ENCODE measurements around the gene AP1M1.

Gene AP1M1

DNA sequence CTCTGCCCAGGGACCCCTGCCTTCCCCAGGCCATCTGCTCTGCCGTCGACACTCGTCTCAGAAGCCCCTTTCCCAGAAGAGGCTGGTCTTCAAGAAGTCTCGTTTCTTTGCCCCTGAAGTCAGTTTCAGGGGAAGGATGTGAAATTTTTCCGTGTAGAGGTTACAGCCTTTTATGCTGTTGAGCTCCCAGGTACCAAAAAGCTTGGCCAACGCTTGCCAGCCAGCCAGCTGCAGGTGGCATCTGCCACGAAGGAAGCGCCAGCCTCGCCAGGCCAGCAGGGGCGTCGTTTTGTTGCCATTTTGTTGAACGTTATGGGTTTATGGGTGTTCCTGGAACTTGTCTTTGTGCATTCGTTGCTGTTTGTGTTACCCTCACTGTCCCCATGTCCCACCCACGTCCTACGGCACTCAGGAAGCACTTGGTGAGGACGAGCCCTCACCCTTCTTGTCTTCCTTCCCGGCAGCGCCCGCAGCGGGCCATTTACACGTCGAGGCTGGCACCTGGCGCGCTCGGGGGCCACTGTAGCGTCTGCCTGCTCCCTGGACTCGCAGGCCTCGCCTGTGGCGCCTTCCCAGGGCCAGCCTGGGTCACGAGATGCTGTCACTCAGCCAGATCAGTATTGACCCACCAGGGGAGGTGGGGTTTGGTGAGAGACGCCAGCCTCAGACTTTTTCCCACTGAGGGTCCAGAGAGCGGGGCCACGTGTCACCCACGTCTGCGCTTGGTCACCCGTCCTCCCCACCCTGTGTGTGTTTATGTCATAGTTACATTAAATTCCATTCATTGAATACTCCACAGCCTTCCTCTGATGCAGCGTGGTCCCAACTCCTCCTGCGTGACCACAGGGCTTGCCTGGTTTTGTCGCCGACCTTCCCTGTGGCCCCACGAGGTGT, 37.1 kb downstream of the AP1M1 start (continued):
- TF ChIP-seq ZFP3 (CRISPR knock-in tag; IDR thresholded peaks at IDR 0.05), result no peak
- no peak for TF ChIP-seq TCF4 (CRISPR knock-in tag; IDR thresholded peaks at IDR 0.05; ENCODE audit: borderline replicate concordance)
- no peak for TF ChIP-seq ZNF8 (CRISPR knock-in tag; IDR thresholded peaks at IDR 0.05)

- no peak for ATAC-seq
- no peak for TF ChIP-seq PPARA (CRISPR knock-in tag; IDR thresholded peaks at IDR 0.05; ENCODE audit: borderline replicate concordance)
- TF ChIP-seq OSR1 (CRISPR knock-in tag; IDR thresholded peaks at IDR 0.05), result no peak
Measured at GRCh38 chr19:16235811-16236652, 38.3 kb downstream of the AP1M1 start.

DNA sequence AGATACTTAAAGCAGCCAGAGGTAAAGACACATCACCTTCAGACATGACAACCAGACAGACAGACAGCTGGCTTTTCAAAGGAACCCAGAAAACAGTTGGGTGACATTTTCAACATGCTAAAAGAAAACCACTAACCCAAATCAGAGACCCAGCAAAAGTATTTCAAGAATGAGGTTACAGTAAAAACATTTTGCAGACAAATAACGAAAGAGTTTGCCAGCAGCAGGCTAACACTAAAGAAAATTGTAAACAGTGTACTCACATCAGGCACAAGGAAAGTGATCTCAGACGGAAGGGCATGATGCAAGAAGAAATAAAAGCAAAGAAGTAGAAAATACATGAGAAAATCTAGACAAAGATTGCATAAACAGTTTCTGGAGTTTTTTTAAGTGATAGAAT, 46.4 kb downstream of the AP1M1 start:
- TF ChIP-seq ISL1 (CRISPR knock-in tag; IDR thresholded peaks at IDR 0.05), result no peak
- TF ChIP-seq TCF4 (CRISPR knock-in tag; IDR thresholded peaks at IDR 0.05; ENCODE audit: borderline replicate concordance), result no peak
- TF ChIP-seq ZNF8 (CRISPR knock-in tag; IDR thresholded peaks at IDR 0.05), result no peak
- TF ChIP-seq, protein P1, sequence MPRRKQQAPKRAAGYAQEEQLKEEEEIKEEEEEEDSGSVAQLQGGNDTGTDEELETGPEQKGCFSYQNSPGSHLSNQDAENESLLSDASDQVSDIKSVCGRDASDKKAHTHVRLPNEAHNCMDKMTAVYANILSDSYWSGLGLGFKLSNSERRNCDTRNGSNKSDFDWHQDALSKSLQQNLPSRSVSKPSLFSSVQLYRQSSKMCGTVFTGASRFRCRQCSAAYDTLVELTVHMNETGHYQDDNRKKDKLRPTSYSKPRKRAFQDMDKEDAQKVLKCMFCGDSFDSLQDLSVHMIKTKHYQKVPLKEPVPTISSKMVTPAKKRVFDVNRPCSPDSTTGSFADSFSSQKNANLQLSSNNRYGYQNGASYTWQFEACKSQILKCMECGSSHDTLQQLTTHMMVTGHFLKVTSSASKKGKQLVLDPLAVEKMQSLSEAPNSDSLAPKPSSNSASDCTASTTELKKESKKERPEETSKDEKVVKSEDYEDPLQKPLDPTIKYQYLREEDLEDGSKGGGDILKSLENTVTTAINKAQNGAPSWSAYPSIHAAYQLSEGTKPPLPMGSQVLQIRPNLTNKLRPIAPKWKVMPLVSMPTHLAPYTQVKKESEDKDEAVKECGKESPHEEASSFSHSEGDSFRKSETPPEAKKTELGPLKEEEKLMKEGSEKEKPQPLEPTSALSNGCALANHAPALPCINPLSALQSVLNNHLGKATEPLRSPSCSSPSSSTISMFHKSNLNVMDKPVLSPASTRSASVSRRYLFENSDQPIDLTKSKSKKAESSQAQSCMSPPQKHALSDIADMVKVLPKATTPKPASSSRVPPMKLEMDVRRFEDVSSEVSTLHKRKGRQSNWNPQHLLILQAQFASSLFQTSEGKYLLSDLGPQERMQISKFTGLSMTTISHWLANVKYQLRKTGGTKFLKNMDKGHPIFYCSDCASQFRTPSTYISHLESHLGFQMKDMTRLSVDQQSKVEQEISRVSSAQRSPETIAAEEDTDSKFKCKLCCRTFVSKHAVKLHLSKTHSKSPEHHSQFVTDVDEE (CRISPR knock-in tag; IDR thresholded peaks at IDR 0.05), result no peak
- TF ChIP-seq ZC3H10 (CRISPR knock-in tag; IDR thresholded peaks at IDR 0.05), result no peak
- no peak for TF ChIP-seq BACH2 (CRISPR knock-in tag; IDR thresholded peaks at IDR 0.05; ENCODE audit: borderline replicate concordance)
- no peak for TF ChIP-seq TOX (CRISPR knock-in tag; IDR thresholded peaks at IDR 0.05; ENCODE audit: borderline replicate concordance)
- TF ChIP-seq RARB (CRISPR knock-in tag; IDR thresholded peaks at IDR 0.05), result no peak
- TF ChIP-seq CREB5 (CRISPR knock-in tag; IDR thresholded peaks at IDR 0.05; ENCODE audit: low read depth), result no peak
- TF ChIP-seq SNAI2 (CRISPR knock-in tag; IDR thresholded peaks at IDR 0.05), result no peak
- no peak for TF ChIP-seq PPARA (CRISPR knock-in tag; IDR thresholded peaks at IDR 0.05; ENCODE audit: borderline replicate concordance)
- no peak for TF ChIP-seq CSDC2 (CRISPR knock-in tag; IDR thresholded peaks at IDR 0.05)
- TF ChIP-seq ARNTL (CRISPR knock-in tag; IDR thresholded peaks at IDR 0.05; ENCODE audit: borderline replicate concordance, low read depth), result no peak
- TF ChIP-seq, protein P2, sequence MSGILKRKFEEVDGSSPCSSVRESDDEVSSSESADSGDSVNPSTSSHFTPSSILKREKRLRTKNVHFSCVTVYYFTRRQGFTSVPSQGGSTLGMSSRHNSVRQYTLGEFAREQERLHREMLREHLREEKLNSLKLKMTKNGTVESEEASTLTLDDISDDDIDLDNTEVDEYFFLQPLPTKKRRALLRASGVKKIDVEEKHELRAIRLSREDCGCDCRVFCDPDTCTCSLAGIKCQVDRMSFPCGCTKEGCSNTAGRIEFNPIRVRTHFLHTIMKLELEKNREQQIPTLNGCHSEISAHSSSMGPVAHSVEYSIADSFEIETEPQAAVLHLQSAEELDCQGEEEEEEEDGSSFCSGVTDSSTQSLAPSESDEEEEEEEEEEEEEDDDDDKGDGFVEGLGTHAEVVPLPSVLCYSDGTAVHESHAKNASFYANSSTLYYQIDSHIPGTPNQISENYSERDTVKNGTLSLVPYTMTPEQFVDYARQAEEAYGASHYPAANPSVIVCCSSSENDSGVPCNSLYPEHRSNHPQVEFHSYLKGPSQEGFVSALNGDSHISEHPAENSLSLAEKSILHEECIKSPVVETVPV (CRISPR knock-in tag; IDR thresholded peaks at IDR 0.05), result no peak
- ATAC-seq, result no peak

DNA sequence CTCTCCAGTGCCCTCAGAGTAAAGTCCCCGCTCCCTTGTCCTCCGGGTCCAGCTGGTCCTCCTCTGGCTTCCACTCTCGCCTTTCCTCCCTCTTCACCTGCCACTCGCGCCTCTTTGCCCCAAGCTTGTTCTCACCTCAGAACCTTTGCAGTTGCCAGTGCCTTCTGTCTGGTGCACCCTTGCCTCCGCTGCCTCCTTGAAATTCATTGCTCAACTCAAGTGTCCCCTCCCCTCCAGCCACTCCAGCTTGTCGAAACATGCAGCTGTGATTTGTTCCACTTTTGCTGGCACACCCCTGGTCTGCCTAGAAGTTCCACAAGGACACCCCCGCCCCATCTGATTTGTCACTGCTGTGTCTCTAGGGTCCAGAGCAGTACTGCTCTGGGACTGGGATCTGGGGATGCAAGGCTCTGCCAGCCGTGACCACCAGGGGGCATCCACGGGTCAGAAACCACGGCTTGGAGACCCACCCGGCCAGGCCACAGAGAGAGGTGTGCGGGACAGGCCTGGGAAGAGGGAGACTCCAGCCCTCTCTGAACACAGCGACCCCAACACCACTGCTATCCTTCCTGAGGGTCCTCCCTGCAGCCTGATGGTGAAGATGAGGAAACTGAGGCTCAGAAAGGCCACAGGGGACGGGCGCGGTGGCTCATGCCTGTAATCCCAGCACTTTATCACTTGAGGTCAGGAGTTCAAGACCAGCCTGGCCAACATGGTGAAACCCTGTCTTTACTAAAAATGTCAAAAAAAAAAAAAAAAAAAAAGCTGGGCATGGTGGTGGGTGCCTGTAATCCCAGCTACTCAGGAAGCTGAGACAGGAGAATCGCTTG, 49.9 kb downstream of the AP1M1 start:
- peak; percentile 100 for ATAC-seq
- no peak for TF ChIP-seq GLIS3 (CRISPR knock-in tag; IDR thresholded peaks at IDR 0.05)
- TF ChIP-seq BACH2 (CRISPR knock-in tag; IDR thresholded peaks at IDR 0.05; ENCODE audit: borderline replicate concordance), result no peak
- TF ChIP-seq ZFP3 (CRISPR knock-in tag; IDR thresholded peaks at IDR 0.05), result no peak
- TF ChIP-seq PATZ1 (CRISPR knock-in tag; IDR thresholded peaks at IDR 0.05; ENCODE audit: borderline replicate concordance), result no peak
- TF ChIP-seq, protein P1 (CRISPR knock-in tag; IDR thresholded peaks at IDR 0.05), result no peak
- no peak for TF ChIP-seq ZNF565 (CRISPR knock-in tag; conservative IDR thresholded peaks at IDR 0.05; ENCODE audit: low read depth)
- TF ChIP-seq, protein P3, sequence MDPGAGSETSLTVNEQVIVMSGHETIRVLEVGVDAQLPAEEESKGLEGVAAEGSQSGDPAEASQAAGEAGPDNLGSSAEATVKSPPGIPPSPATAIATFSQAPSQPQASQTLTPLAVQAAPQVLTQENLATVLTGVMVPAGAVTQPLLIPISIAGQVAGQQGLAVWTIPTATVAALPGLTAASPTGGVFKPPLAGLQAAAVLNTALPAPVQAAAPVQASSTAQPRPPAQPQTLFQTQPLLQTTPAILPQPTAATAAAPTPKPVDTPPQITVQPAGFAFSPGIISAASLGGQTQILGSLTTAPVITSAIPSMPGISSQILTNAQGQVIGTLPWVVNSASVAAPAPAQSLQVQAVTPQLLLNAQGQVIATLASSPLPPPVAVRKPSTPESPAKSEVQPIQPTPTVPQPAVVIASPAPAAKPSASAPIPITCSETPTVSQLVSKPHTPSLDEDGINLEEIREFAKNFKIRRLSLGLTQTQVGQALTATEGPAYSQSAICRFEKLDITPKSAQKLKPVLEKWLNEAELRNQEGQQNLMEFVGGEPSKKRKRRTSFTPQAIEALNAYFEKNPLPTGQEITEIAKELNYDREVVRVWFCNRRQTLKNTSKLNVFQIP (CRISPR knock-in tag; IDR thresholded peaks at IDR 0.05; ENCODE audit: borderline replicate concordance, low read depth), result no peak
- TF ChIP-seq ZC3H10 (CRISPR knock-in tag; IDR thresholded peaks at IDR 0.05), result no peak
- no peak for TF ChIP-seq OSR1 (CRISPR knock-in tag; IDR thresholded peaks at IDR 0.05)
- TF ChIP-seq CSDC2 (CRISPR knock-in tag; IDR thresholded peaks at IDR 0.05), result no peak
